Epithelial cell of proximal tubule (primary cell): Measurements from ENCODE around the gene IGF2R. TPM values are rescaled to one million over a fixed set of nuclear protein-coding genes. Genes with fewer than 3 reads are reported as not detected.
"Not testable (repeated sequence)": the region's sequence is repeated elsewhere in the genome, so short reads cannot be mapped to it uniquely, and the experiment has no call there.

ENCODE experiments used
- DNase-seq: peaks from one replicate; pipeline ENCODE4 v3.0.0-alpha.2; 2011; ENCODE audit warnings: low read depth
- H3K4me3 ChIP-seq: 2 replicates; pipeline ENCODE4 v1.5.1; 2011; ENCODE audit warnings: low read depth, mild to moderate bottlenecking, low read length
- total RNA-seq: library from RNA; depleted of rRNA; stranded (reverse); fragments of >200 nt; gene quantifications from 2 replicates; pipeline ENCODE4 v1.2.3, GENCODE V29; 2015
- TF ChIP-seq, protein P1 (sequence below): conservative IDR thresholded peaks from 2 replicates; pipeline ENCODE4 v1.5.1; 2012; ENCODE audit warnings: low read depth, mild to moderate bottlenecking, low read length

IGF2R gene
- total RNA-seq, 1 donor from 2014 or later = 50.8 TPM

DNA sequence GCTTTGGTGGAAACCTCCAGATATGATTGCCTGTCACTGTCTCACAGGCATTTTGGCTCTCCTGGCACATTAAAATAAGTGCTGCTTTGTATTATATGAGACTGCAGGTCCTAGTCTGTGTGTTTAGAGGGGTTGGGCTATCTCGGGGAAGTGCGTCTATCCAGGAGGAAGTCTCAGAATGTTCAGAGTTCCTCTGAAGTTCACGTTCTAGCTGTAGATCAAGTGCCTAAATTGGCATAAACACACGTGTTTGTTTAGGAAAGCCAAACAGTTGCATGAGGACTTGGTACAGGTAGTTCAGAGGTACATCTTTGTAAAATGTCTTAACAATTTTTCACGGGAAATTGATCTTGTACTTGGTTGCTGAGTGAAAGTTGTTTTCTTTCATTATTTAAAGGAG, 116.3 kb downstream of the IGF2R start:
- DNase-seq = no peak
- TF ChIP-seq, protein P1, sequence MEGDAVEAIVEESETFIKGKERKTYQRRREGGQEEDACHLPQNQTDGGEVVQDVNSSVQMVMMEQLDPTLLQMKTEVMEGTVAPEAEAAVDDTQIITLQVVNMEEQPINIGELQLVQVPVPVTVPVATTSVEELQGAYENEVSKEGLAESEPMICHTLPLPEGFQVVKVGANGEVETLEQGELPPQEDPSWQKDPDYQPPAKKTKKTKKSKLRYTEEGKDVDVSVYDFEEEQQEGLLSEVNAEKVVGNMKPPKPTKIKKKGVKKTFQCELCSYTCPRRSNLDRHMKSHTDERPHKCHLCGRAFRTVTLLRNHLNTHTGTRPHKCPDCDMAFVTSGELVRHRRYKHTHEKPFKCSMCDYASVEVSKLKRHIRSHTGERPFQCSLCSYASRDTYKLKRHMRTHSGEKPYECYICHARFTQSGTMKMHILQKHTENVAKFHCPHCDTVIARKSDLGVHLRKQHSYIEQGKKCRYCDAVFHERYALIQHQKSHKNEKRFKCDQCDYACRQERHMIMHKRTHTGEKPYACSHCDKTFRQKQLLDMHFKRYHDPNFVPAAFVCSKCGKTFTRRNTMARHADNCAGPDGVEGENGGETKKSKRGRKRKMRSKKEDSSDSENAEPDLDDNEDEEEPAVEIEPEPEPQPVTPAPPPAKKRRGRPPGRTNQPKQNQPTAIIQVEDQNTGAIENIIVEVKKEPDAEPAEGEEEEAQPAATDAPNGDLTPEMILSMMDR = no peak
- no peak overlapping the region for H3K4me3 ChIP-seq

DNA sequence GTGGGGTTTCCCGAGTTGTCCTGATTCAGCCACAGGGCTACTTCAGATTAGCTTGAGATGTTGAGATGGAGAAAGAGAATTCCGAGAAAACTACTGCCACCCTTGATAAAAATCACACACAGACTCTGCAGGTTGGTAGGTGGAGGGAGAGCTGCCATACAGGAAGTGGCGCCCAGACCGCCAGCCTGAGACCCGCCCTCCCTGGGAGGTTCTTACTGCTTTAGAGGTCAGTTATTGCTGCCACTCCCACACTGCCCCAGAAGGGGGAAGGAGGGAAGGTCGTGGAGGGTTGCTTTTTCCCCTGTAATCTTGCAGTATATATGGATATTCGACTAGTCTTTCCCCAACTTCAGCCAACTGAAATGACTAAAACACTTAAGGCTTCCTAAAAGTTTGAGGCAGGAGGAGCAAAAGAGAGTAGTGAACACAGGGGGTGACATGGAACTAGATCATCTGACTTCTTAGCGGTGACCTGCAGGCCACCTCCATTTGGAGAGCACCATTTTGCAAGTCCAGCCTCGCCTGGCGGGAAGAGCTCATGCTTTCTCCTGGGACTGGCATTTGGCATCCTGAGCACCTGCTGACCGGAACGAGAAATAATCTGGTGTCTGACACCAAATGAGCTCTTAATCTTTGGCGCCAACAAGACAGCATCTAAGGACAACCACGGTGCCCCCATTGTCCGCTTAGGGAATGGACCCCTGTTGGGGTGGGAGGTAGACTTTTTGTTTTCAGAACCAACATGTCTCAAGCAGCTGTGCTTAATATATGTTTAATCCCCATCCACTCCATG, 117.0 kb downstream of the IGF2R start:
- no peak for DNase-seq
- TF ChIP-seq, protein P1 = no peak
- H3K4me3 ChIP-seq = no peak overlapping the region

DNA sequence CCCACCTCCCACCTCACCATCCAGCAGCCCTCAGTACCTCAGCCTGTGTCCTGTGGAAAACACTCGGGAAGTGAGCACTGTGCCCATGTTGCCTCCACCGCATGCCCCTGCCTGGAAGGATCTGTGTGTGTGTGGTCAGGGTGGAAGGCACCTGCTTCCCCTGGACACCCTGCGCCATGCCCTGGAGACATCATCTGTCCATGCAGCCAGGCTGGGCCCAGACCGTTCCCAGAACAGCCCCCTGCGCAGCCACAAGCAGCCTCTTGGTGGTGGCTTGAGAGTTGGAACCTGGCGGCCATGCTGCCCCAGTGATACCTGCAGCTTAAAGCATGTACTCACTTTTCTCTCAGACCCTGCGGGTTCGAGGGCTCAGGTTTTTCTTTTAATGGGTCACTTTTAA, 117.9 kb downstream of the IGF2R start:
- no peak overlapping the region for H3K4me3 ChIP-seq
- TF ChIP-seq, protein P1 = no peak
- DNase-seq = no peak

DNA sequence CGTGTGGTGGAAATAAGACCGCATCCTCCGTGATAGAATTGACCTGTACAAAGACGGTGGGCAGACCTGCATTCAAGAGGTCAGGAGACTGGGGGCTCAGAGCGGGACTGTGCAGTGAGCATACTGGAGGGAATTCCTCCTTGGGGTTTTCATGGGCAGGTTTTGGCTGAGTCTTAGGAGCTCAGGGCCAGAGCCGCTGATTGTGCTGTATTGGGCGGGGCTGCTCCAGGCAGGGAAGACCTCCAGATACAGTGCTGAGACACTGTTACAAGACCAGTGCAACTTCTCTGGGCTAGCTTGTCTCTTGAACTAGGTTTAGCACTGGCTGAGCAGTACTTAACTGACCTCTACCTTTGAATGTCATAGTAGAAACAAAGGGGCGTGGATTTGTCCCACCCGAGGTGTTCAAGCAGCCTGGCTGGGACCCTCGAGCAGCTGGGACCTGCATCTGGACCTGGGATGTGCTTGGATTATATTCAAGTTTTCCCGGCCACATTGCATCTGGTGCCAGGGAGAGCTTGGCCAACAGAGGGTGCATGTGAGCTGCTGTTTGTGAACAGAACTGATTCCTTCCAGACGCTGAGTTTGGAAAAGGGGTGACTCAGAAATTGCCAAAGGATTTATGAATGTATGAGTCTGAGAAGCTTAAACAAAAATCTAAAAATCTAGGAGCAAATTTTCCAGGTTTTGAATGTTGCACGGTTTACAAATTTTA, 119.3 kb downstream of the IGF2R start:
- TF ChIP-seq, protein P1 = peak; percentile 91
- DNase-seq = peak; percentile 6

DNA sequence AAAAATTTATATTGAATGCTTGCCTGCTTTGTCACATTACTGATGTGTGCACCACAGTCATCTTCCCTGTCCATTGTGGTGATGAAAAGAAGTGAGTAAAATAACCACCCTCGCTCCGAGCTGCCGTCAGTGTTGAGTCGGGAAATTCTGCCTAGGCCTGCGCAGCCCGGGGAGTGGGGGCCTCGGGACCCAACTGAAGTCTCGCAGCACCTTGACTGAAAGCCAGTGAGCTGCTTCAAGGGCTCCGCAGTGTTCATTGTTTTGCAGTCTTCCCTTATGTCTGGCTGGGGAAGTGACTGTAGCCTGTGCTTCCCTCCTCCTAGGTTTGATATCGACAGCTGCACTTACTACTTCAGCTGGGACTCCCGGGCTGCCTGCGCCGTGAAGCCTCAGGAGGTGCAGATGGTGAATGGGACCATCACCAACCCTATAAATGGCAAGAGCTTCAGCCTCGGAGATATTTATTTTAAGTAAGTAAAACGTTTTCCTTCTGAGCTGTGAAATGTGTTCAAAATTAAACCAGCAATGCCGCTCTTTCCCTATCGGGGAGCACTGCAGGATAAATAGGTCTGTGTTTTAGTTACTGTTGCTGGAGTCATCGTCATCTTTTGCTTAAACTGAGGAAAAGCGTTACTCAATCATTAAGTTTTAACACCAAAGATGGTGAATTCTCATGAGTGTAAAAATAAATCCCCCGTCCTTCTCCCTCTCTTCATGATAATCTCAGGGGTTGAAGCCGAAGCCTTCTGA, 120.1 kb downstream of the IGF2R start:
- TF ChIP-seq, protein P1 = no peak
- H3K4me3 ChIP-seq = no peak overlapping the region
- no peak for DNase-seq

More for the DNA sequence above, 119.3 kb downstream of the IGF2R start:
- H3K4me3 ChIP-seq = no peak overlapping the region

DNA sequence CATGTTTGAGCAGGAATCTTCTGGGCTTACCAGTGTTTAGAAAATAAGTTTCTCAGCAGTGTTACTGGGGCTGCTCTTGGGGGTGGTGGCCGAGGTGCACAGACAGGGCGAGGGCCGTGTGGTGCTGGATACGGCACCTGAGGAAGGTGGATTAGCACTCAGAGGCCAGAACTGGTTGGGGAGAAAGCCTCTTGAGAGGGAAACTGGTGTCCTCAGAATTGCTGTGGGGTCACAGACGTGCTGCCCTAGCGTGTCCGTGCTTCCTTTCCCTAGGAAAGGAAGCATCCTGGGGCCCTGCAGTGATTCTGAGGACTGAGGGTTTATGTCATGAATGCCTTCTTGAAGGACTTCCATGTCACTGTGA, 120.6 kb downstream of the IGF2R start:
- DNase-seq = no peak
- H3K4me3 ChIP-seq = no peak overlapping the region
- TF ChIP-seq, protein P1 = no peak

DNA sequence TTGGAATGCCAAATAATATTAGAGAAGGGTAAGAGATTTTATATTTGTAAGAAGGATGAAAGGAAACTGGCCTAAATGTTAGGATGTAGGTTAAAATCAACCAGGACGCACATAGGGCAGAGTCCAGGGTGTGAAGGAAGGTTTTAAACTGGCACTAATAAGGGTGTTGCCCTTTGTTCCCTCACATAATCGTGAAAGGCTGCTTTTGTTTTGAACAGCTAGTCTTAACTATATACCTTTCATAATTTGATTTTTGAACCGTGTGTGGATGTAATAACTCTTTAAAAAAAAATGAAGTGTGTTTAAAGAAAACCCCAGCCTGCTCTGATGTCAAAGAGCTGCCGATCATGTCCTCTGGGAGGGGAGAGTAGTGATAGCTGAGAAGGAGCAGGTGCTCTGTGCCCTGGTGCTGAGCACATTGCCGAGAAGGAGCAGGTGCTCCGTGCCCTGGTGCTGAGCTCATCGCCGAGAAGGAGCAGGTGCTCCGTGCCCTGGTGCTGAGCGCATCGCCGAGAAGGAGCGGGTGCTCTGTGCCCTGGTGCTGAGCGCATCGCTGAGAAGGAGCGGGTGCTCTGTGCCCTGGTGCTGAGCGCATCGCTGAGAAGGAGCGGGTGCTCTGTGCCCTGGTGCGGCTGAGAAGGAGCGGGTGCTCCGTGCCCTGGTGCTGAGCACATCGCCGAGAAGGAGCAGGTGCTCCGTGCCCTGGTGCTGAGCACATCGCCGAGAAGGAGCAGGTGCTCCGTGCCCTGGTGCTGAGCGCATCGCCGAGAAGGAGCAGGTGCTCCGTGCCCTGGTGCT, 121.8 kb downstream of the IGF2R start:
- DNase-seq, H3K4me3 ChIP-seq: not testable (repeated sequence)

DNA sequence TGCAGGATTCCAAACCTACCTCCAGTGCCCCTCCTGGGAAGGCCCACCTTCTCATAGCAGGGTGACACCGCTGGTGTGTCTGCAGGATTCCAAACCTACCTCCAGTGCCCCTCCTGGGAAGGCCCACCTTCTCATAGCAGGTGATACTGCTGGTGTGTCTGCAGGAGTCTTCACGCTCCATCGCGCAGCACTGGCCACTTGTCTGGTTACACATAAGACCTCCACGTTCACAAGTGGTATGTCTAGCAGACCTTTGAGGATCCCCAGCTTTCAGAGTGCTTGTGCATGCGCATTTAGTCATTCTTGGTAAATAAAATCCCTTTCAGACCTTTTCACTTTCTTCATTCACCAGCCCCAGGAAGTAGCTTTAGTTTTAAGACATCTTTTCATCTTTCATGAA, 123.3 kb downstream of the IGF2R start:
- H3K4me3 ChIP-seq, DNase-seq: not testable (repeated sequence)
